ENCODE results near the gene MYF6.

GRCh38 chr12:80692114-80692513 is 15.3 kb upstream of the MYF6 start:
- TF ChIP-seq CTCF (IDR thresholded peaks at IDR 0.05 in 8 of 11, conservative IDR thresholded peaks at IDR 0.05 in 3 of 11): no peak
- TF ChIP-seq POLR2A (IDR thresholded peaks at IDR 0.05): no peak
